T-helper 1 cell treated with Interleukin-12 subunit alpha and Interleukin-12 subunit beta and Interleukin-4 antibody, amounts not matched to agents 30 ng/mL and 1 ng/mL, for 36 hours (primary cell): ENCODE data around the gene NRBP1. TPM values are rescaled to one million over a fixed set of nuclear protein-coding genes. Genes with fewer than 3 reads are reported as not detected.

Experiments used
- intact Hi-C: fragments of 100-400 bp; cut with micrococcal nuclease; formaldehyde crosslinking; loops from one replicate; pipeline ENCODE4 v1.15.1; 2024
- total RNA-seq: library from RNA; stranded (reverse); gene quantifications from 2 replicates; pipeline ENCODE4 v1.2.3, GENCODE V29; 2022

Gene NRBP1
- total RNA-seq, 1 donor from 2014 or later, result 100 TPM

DNA sequence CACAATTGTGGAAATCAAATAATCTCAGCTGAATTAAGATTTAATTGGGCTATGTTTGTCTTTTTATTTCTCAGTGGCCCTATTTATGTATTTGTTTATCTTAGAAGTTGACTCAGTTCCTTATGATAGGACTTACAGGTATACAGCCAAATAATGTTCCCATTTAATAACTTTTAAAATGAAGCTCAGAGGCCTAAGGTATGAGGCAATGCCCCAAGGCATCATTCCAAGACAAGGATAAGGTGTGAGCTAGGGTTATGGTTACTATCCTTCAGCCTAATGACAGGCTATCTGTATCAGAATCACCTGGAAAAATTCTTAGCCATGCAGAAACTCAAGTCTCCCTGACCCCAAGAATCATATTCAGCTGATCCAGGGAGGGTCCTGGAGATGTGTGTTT, 7.4 kb upstream of the NRBP1 start:
- intact Hi-C loops, result no loop called here

DNA sequence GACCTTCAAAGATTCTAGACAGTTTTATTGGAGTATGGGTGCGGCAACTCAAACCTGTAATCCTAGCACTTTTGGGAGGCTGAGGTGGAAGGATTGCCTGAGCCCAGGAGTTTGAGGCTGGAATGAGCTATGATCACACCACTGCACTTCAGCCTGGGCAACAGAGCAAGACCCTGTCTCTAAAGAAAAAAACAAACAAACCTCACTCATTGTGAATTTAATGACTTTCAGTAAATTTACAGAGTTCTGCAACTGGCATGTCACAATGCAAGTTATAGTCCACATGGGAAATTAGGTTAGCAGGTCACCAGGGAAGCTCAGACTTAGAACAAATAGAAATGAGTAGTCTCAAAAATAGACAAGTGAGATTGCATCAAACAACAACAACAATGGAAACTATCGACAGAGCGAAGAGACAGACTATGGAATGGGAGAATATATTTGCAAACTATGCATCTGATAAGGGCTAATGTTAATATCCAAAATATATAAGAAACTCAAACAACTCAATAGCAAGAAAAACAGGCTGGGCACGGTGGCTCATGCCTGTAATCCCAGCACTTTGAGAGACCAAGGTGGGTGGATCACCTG, 6.7 kb upstream of the NRBP1 start:
- intact Hi-C loops, result no loop called here

DNA sequence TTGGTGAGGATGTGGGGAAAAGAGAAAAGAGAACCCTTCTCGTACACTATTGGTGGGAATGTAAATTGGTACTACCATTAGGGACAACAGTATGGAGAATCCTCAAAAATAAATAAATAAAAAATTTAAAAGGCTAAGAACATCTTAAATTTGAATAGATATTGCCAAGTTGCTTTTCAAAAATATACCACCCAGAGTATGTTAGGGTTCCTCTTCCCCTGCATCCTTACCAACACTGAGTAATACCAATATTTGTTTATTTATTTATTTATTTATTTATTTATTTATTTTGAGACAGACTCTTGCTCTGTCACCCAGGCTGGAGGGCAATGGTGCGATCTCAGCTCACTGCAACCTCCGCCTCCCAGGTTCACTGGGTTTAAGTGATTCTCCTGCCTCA, 5.5 kb upstream of the NRBP1 start:
- intact Hi-C loops, result no loop called here

DNA sequence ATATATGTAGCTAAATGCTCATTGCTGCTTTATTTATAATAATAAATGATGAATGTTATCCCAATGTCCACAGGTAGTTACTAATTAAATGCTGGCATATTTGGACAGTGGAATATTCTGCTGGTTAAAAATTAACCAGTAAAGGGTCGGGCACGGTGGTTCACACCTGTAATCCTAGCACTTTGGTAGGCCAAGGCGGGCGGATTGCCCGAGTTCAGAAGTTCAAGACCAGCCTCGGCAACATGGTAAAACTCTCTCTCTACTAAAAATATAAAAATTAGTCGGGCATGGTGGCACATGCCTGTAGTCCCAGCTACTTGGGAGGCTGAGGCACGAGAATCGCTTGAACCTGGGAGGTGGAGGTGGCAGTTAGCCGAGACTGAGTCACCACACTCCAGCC, 3.4 kb upstream of the NRBP1 start:
- intact Hi-C loops, result loop anchor here (5.0 kb wide), 2 partner anchors 257 to 1327 kb away; partner anchors contain the start of gene PPP1CB

DNA sequence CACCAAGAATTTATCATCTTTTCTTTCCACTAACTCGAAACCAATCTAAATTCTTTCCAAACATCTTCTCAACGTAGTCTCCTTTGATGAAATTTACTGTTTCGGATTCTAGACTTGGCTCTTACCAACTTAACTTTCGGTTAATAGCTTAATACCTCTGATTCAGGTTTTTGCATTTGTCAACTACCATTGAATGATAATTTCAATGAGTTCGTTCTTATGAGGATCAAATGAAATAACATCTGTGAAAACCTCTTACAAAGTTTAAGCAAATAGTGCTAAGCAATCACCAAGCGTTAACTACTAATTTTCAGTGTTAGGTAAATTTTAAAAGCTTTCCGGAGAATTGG, 593 bp upstream of the NRBP1 start:
- intact Hi-C loops, result loop anchor here (1.0 to 5.0 kb wide), 12 partner anchors 19 to 1324 kb away; partner anchors contain the start of genes CAD, EIF2B4, GTF3C2 and IFT172

DNA sequence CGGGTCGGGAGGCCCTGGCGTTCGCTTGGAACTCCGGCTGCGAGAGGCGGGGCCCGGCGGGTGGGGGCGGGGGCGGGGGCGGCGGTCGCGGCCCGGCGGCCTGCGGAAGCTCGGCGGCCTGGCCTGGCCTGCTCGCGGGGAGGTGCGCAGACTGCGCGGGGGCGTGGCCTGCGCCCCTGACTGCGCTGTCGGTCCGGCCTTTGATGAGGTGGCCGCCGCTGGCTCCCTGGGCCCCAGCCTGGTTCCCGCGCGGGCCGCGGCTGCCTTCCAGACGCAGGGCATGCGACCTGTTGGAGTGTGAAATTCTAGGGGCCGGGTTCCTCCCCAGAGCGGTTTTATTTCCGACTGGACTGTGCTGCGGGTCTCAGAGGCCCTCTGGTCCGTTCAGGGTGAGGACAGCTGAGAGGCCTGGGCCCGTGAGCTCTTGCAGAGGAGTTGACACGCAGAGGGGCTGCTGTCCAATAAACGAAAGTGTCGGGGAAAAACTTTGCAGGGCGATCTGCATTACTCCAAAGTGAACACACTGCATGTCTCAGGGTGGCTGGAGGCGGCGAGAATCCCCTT, 629 bp downstream of the NRBP1 start:
- intact Hi-C loops, result loop anchor here (1.0 to 5.0 kb wide), 14 partner anchors 20 to 1323 kb away; partner anchors contain the start of genes CAD, EIF2B4, GTF3C2 and IFT172

DNA sequence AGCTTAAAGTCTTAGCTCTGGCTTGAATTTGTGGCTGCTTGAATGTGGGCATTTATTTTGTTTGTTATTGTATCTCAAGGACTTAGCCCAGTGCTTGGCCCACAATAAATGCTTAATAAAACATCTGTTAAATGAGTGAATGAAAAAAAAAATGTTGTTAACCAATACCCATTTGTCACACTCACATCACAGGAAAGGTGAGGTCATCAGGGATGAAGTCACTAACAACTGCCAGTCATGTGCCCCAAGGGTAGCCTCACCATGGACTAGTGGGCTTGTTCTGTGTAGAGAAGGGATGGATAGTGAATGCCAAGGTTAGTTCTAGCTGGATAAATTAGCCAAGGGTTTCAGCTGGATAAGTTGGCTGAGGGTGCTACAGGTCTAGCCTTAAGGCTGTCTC, 3.0 kb downstream of the NRBP1 start:
- intact Hi-C loops, result no loop called here

DNA sequence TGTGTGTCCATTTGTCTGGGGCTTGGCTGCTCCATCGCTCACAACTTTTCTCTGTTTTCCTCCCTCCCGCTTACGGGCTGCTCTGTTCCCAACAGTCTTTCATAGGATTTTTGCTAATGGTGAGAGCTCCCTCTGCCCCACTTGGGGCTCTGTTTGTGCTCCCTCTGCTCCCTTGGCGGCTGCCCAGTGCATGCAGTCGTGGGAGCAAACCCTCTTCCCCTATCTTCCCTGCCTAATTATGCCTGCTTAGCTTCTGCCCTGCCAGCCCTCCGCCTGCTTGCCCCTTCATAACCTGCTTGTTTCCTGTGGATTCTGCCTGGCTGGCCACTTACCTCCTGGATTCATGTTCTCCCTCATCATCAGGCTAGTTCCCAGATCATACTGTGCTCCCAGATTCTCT, 7.2 kb downstream of the NRBP1 start:
- intact Hi-C loops, result no loop called here

DNA sequence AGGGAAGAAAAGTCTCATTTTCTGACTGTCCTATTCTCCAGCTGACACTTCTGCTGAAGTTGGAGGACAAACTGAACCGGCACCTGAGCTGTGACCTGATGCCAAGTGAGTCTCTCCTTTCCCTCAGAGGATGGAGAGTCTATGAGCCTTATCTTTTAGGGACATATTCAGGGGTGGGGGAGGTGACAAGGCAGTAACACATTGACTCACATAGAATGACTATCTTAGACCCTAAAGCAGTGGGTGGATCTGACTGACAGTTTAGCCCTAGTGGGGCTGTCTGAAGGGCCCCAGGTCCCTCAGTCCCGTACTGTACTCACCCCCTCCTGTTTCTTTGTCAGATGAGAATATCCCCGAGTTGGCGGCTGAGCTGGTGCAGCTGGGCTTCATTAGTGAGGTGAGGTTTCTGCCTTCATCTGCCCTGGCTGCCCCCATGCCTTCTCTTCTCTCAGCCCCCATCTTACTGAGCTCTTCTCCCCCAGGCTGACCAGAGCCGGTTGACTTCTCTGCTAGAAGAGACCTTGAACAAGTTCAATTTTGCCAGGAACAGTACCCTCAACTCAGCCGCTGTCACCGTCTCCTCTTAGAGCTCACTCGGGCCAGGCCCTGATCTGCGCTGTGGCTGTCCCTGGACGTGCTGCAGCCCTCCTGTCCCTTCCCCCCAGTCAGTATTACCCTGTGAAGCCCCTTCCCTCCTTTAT, 12.9 kb downstream of the NRBP1 start:
- intact Hi-C loops, result no loop called here

DNA sequence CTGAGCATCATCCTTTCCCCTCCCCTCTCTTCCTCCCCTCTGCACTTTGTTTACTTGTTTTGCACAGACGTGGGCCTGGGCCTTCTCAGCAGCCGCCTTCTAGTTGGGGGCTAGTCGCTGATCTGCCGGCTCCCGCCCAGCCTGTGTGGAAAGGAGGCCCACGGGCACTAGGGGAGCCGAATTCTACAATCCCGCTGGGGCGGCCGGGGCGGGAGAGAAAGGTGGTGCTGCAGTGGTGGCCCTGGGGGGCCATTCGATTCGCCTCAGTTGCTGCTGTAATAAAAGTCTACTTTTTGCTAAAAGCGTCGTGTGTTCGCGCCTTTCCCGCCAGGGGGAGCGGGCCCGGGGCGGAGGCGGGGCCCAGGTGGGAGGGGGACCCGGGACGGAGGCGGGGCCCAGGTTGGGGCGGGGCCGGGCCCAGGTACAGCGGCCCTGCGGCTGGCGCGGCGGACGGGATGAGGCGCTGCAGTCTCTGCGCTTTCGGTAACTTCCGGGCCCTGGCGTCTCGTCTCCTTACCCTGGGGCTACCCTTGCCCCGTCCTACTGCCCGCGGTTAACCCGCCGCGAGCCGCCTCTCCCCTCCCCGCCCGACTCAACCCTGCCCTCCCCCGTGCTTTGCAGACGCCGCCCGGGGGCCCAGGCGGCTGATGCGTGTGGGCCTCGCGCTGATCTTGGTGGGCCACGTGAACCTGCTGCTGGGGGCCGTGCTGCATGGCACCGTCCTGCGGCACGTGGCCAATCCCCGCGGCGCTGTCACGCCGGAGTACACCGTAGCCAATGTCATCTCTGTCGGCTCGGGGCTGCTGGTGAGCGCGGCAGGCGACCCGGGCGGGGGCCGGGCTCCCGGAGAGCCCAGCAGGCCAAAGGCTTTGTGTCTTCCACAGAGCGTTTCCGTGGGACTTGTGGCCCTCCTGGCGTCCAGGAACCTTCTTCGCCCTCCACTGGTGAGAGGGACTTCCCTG, 13.8 kb downstream of the NRBP1 start, which contains the start of gene KRTCAP3:
Gene KRTCAP3 (plus strand): TSS at position 424 of the 962 bp plus-strand sequence. CDS start 32 bp downstream, at position 456.
- intact Hi-C loops, result no loop called here

DNA sequence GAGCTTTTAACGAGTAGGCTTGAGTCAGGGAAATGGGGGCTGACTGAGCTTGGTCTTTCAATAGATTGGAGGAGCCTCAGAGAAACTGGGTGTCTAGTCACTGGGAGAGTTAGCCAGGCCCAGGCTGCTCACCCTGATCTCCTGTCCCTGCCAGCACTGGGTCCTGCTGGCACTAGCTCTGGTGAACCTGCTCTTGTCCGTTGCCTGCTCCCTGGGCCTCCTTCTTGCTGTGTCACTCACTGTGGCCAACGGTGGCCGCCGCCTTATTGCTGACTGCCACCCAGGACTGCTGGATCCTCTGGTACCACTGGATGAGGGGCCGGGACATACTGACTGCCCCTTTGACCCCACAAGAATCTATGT, 14.5 kb downstream of the NRBP1 start:
- intact Hi-C loops, result no loop called here

DNA sequence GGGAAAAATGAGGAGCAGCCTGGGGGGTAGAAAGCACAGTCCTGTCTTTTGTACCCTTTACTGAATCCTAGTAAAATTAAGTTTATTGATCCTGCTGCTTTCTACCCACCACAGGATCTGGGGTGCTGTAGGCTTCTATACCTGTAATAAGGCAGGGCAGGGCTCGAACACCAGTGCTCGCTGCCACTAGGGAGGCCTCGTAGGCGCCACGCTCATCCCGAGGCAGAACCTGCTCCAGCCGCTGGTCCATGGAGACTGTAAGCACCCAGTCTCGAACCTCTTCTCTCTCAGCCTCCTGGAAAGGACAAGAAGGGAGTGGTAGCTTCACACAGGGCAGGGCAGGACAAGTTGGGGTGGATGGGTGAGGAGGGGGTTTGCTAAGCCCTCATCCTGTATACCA, 16.7 kb downstream of the NRBP1 start:
- intact Hi-C loops, result no loop called here

DNA sequence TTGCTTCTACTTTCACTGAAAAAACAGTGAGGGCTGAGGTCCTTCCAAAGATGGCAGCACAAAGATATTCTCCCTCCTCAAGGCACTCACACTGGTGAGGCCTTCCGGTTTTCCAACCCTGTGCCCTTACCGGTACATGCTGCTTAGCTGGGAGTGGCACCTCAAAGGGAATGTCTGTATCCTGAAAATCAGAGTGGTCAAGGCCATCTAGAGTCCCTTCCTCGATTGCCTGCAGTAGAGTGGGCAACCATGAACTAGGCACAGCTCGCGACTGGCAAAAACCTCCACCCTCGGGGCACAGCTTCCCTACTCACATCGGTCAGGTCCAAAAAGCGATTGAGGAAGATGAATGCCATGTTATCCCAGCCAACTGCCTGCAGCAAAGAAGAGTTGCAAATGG, 17.2 kb downstream of the NRBP1 start:
- intact Hi-C loops, result no loop called here

DNA sequence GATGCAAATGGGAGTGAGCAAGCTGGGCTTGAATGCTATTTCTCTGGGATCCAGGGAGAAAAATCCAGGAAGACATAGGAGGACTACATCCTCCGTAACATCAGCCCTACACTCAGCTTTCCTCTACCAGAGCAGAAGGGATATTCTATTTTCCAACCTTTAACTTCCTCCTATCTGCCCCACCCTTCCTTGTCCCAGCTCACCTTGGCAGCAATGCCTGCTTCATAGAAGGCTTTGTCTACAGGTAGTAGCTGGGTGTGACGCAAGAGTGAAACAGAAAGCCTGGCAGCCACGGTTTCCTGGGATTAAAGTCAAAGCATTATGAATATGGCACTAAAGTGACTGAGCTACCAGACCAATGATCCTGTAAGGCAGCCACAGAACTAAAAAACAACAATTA, 17.6 kb downstream of the NRBP1 start:
- intact Hi-C loops, result no loop called here

DNA sequence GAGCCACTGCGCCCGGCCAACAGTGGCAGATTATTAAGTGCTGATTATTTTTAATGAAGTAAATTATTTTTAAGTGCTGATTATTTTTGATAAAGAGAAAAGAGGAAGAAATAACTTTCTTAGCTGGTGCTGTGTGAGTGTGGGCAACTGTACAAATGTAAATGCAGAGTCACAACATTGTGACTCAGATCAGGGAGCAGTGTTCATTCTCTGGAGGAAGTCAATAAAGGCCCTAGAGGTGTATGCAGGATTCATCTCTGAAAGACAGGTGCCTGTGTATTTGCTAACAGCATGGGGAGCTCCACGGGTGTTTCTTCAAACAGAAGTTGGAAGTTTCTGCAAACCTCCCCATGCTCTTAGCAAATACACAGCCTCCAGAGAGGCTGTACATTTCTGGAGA, 19.9 kb downstream of the NRBP1 start:
- intact Hi-C loops, result no loop called here

DNA sequence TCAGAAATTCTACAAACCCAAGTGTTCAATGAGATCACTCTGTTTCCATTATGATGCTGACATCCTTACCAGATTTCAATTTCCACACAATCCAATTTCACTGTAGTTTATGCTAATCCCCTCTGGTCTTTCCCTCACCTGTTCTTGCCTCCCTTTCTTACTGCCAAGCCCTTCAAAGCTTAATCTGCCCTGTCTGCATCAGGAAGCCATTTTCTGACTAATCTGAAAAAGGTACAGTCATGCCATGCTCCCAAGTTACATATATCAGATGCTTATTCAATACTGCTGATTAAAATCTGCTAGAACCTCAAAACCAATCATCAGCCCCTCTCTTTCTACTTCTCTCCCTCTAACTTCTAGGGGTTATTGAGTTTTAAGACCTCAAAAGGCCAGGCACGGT, 22.7 kb downstream of the NRBP1 start:
- intact Hi-C loops, result no loop called here

DNA sequence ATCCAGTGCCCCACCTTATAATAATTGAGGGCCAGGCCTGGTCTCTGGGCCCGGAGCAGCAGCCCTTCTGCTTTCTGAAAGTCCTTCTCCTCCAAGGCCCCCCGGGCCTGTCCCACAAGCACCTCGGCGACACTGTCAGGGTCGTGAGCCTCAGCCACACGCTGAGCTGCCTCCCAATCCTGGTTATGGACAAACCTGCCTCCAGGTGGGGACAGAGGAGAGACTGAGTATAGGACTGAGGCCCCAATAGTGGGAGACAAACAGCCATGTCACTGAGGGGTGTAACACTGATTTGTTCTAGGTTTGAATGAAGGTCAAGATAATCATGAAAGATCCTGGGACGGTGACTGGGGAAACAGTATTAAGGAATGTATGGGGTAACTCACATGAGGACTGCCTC, 25.5 kb downstream of the NRBP1 start:
- intact Hi-C loops, result no loop called here

DNA sequence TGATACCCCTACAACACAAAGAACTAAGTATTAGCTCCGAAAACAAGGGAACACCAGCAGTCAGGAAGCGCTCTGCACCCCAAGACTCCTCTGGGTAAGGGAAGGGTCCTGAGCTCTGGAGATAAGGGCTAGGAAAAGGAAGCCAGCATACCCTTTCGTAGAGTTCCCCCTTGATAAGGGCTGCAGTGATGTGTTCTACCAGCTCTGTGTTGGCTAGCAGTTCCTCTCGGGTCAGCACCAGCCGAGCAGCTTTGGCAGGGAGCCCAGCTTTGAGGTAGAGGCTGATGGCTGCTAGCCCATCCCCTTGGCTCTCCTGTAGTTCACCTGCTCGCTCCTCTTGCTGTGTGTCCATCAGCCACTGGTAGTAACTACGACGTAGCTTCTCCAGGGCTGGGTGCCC, 32.7 kb downstream of the NRBP1 start:
- intact Hi-C loops, result no loop called here

DNA sequence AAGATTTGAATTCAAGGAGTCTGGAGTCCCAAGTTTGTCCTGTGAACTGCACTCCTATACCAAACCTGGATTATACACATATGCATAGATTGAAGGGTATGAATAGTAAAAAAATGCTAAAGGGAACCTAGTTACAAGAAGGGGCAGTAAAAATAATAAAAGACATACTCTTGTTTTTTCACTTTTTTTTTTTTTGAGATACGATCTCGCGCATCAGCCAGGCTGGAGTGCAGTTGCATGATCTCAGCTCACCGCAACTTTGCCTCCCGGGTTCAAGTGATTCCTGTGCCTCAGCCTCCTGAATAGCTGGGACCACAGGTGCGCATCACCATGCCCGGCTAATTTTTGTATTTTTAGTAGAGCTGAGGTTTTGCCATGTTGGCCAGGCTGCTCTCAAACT, 36.0 kb downstream of the NRBP1 start:
- intact Hi-C loops, result no loop called here

DNA sequence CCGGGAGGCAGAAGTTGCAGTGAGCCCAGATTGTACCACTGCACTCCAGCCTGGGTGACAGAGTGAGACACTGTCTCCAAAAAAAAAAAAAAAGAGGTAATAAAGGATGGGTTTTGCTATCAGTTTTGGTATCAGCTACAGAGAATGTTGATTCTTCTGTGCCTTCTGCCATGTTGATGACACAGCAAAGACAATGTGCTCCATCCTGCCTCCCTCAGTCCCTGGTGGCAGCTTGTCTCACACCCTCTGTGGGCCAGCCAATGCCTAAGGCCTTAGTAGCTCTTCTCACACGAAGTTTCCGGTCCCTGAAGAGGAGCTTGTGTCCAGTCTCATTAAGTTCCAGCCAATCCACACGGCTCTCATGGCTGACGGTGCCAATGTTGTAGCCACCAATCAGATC, 43.5 kb downstream of the NRBP1 start:
- intact Hi-C loops, result no loop called here

DNA sequence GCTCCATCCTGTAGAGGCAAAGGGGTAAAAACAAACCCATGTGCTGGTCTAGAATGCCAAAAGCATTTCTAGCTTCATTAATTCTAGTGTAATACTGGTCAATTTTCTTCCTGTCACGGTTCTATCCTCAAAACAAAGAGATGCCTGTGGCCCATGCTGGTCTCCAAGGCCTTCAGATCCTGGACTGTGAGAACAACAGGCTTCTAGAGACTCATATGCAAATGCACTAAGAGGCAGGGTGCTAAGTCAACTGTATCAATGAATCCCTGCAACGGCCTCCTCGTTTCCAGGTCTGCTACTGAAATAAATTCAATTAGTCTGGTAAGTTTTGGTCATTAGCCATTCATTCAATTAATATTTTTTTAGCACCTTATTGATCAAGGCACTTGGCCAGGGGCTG, 57.1 kb downstream of the NRBP1 start:
- intact Hi-C loops, result loop anchor here (5.0 kb wide), 2 partner anchors 223 to 1387 kb away; partner anchors contain the start of genes SLC30A3 and TRMT61B

DNA sequence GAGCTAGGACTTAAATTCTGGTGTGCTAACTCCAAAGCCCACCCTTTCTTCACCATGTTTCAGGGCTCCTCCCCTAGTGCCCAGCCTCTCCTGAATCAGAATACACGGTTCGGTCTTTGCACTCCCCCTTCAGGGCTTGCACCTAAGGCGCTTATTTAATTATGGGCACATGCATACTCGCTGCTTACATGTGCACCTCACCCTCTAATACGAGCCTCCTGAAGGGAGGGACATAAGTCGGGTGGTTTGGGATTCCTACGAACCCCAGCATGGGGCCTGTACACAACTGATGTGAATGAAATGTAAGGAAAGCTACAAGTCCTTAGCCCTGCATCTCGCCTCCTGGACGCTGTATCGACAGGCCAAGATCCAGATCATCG, 60.7 kb downstream of the NRBP1 start:
- intact Hi-C loops, result loop anchor here (1.0 to 5.0 kb wide), 15 partner anchors 61 to 1383 kb away; partner anchors contain the start of genes ATRAID, BABAM2, EIF2B4 and GTF3C2
